Endothelial cell of umbilical vein (primary cell): ENCODE measurements around the gene LRFN5.

Source experiments
- TF ChIP-seq, protein P1 (sequence below): IDR thresholded peaks from 2 replicates; pipeline ENCODE4 v1.6.1; 2011; ENCODE audit not compliant: insufficient read depth, insufficient read length
- TF ChIP-seq, protein P2 (sequence below), 2 donors: IDR thresholded peaks; 1 replicate in 1 of 2; 2 replicates in 1 of 2; pipeline ENCODE4 v1.5.1; 2011; ENCODE audit warnings: low read length in 2 of 2, mild to moderate bottlenecking in 2 of 2, moderate library complexity in 2 of 2, control low read depth in 1 of 2, inconsistent platforms in 1 of 2, low read depth in 1 of 2; ENCODE audit not compliant: insufficient read depth in 1 of 2; ENCODE audit errors: extremely low read depth in 1 of 2

- TF ChIP-seq, protein P1, sequence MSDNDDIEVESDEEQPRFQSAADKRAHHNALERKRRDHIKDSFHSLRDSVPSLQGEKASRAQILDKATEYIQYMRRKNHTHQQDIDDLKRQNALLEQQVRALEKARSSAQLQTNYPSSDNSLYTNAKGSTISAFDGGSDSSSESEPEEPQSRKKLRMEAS: no peak
- TF ChIP-seq, protein P2, sequence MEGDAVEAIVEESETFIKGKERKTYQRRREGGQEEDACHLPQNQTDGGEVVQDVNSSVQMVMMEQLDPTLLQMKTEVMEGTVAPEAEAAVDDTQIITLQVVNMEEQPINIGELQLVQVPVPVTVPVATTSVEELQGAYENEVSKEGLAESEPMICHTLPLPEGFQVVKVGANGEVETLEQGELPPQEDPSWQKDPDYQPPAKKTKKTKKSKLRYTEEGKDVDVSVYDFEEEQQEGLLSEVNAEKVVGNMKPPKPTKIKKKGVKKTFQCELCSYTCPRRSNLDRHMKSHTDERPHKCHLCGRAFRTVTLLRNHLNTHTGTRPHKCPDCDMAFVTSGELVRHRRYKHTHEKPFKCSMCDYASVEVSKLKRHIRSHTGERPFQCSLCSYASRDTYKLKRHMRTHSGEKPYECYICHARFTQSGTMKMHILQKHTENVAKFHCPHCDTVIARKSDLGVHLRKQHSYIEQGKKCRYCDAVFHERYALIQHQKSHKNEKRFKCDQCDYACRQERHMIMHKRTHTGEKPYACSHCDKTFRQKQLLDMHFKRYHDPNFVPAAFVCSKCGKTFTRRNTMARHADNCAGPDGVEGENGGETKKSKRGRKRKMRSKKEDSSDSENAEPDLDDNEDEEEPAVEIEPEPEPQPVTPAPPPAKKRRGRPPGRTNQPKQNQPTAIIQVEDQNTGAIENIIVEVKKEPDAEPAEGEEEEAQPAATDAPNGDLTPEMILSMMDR (IDR thresholded peaks at IDR 0.05; ENCODE audit: extremely low read depth in 1 of 2, insufficient read depth in 1 of 2, low read depth in 1 of 2, low read length in 2 of 2): no peak
These were observed 252.7 kb downstream of the LRFN5 start for GRCh38 chr14:41859336-41859735.
